NCI-H1092 treated with DMSO at 0.1 percent for 48 hours (cell line): Measurements from ENCODE around the gene HID1.
"Not testable (repeated sequence)": the region's sequence is repeated elsewhere in the genome, so short reads cannot be mapped to it uniquely, and the experiment has no call there.

Source experiments
- DNase-seq: peaks from one replicate; lab custom pipeline; 2025; lab: John Stamatoyannopoulos, UW

HID1 gene

DNA sequence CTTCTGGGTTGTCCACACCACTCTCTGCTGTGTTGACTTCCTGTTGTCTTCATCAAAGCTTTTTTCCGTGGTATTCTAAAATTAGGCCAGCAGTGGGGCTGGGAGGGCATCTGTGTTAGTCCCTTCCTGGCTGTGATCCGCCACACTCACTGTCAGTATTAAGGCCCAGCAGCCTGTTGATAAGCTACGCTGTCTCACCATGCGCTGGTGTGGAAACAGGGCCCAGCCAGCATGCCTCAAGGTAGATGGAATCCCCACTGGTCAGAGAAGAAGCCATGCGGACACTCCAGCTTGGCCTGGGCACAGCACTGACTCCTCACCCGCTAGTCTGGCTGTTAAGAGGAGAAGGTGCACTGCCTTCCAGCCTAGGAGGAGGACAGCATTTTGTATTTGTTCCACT is 26.2 kb upstream of the HID1 start:
- DNase-seq: no peak

GRCh38 chr17:74995847-74996246 is 23.3 kb upstream of the HID1 start:
- DNase-seq: no peak

- no peak for DNase-seq
Measured at GRCh38 chr17:74994440-74994839, 21.9 kb upstream of the HID1 start.

GRCh38 chr17:74992223-74992622 is 19.7 kb upstream of the HID1 start:
- no peak for DNase-seq

DNA sequence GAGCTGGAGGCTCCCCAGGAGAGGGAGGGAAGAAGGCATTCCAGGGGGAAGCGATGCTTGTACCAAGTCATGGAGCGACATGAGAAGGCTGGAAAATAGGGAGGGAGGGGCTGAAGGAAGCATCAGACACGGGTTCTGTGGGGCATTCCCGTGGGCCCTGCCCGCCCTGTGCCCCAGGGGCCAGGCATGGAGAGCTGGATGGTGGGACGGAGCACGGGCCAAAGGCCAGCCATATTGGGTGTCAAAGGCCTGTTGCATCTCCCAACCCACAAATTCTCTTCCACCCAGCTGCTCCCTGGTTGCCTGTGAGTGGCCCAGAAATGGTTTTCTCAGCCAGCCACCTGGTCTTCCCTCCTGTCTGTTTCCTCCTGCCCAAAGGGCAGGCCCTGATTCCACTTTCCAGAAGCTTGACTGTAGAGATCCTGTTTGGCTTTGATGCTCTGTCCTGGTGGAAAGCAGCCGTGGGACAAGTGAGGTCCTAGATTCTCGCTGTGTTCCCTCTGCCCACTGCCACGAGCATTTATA is 18.1 kb upstream of the HID1 start:
- DNase-seq: no peak

DNA sequence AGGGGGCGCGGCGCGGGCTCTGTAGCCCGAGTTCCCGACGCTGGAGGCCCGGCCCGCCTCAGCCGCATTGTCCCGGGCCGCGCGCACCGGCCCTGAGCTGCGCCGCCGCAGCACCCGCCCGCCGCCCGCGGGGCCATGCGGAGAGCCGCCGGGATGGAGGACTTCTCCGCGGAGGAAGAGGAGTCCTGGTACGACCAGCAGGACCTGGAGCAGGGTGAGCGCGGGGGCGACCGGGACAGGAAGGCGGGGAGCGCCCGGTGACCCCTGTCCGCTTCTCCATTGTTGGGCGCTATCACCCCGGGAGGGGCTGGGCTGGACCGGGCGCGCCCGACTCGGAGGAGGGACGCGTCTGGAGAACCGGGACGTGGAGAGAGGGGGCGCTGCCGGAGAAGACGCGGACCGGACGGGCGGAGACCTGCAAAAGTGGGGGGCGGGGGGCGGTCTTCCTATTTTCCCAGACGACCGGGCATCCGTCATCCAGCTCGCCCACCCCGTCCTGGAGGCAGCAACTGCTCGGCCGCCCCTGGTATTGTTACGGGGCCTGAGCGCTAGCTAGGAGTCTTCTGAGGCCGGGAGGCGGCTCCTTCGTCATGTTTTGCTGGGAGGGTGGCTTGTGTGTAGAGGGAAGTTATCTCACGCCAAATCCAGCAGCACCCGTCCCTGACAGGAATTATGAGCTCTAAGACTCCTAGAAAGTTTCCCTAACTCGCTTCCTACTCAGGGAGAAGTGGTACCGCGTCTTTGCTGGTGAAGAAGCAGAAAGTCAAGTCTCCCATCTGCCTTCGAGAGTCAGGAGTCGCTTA is 15.6 kb upstream of the HID1 start:
- peak; percentile 12 for DNase-seq

GRCh38 chr17:74987418-74987908 is 14.9 kb upstream of the HID1 start, which contains the start of gene CDR2L:
CDR2L (plus strand) TSS chr17:74987632; CDS start chr17:74988044, 412 bp downstream.
- DNase-seq: peak; percentile 88

DNA sequence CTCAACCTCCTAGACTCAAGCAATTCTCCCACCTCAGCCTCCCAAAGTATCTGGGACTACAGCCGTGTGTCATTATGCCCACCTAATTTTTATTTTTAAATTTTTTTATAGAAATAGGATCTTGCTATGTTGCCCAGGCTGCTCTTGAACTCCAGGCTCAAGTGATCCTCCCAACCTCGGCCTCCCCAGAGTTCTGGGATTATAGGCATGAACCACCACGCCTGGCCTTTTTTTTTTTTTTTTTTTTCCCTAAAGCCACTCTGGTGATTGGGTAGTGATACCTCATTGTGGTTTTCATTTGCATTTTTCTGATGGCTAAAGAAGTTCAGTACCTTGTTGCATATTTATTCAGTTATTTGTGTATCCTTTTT is 13.6 kb upstream of the HID1 start:
- no peak for DNase-seq

DNA sequence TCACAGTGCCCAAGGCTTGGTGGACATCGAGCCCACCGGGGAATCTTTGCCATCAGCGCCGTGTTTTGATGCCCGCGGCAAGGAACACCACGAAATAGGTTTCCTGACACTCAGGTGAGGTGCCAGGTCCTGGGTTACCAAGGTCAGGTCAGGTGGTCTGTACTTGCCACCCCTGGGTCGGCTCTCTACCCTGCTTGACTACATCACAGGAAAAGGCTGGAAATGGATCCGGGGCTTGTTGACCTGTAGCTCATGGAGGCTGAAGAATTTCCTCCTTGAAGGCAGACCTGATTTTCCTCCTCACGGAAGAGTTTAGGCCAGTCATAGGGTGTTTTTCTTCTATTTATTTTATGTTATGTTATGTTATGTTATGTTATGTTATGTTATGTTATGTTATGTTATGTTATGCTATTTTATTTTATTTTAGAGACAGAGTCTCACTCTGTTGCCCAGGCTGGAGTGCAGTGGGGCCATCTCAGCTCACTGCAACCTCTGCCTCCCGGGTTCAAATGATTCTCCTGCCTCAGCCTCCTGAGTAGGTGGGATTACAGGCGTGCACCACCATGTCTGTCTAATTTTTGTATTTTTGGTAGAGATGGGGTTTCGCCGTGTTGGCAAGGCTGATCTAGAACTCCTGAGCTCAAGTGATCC is 10.2 kb upstream of the HID1 start:
- peak; percentile 52 for DNase-seq

DNA sequence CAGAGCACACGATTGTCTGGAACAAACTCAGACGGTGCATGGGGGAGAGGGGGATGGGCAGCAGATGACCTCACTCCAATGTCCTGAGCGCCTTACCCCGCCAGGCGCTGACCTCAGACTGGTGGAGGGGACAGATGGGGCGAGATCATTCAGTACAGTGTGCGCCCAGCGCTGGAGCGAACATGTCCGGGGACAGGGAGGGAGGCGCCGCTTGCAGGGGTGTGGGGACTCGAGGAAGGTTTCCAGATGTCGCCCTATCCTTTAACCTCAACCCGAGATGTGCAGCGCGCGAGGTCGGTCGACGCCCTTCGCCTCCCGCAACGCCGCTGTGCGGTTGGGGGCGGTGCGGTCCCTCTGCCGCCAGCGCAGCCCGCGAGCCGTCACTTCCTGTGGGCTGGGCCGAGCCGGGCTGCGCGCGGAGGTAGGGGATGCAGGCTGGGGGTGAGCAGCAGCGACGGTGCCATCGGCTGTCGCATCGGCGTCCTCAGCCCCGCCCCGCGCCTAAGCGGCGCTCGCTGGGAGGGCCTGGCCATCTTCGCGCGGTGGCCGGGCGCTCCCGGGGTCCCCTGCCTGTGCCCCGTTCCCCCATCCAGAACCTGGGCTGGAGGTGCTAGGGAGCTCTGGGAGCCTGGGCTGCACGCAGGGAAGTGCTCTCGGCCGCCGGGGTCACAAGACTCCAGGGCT is 9.6 kb upstream of the HID1 start:
- peak; percentile 77 for DNase-seq

DNA sequence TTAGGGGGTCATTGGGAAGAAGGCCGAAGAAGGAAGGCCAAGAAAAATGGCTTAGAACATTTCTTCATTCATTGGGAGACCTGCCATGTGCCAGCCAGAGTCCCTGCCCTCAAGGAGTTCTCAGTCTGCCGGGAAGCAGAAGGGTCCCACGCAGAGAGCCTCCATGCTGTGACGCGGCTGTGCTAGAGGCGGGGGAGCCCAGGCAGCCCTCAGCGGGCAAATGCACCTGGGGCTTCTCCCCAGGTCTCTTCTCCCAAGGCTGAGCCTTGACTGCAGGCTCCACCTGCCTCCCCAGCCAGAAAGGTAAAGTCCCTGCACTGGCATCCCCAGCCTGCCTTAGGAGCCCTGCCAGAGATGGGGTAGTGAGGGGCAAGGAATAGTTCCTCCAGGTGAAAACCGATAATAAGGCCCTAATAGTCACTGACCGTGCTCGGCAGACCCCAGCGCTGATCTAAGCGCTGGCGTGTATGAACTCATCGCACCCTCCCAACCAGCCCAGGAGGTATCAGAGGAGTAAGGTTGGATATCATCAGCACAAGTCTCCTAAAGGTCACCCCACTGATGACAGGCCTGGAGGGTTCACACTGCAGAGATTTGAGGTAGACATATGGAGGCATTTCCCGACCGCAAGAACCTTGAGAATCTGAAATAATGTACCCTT is 8.9 kb upstream of the HID1 start:
- DNase-seq: no peak

DNA sequence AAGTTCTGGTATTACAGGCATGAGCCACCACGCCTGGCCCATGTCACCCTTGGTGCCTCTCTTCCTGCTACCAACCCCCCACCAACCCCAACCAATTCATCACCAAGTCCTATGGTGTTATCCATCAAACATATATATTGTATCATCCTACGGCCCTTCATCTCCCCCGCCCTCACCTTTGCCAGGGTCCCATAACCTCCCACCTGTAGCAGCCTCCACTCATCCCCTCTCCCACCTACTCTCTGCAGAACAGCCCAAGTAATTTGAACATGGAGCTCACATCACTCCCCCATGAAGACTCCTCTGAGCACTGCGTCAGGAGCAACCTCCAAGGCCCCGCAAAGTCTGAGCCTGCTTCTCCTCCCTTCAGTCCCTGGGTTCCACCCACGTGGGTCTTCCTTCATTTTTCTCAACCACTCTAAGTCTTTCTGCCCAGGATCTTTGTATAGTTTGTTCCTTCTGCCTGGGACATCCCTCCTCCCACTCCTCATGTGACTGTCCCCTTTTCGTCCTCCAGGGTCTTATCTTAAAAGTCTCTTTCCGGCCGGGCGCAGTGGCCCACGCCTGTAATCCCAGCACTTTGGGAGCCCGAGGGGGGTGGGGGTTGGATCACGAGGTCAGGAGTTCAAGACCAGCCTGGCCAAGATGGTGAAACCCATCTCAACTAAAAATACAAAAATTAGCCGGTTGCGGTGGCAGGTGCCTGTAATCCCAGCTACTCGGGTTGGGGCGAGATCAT is 7.0 kb upstream of the HID1 start:
- DNase-seq: no peak

- no peak for DNase-seq
Measured at GRCh38 chr17:74978240-74978639, 5.7 kb upstream of the HID1 start.

DNA sequence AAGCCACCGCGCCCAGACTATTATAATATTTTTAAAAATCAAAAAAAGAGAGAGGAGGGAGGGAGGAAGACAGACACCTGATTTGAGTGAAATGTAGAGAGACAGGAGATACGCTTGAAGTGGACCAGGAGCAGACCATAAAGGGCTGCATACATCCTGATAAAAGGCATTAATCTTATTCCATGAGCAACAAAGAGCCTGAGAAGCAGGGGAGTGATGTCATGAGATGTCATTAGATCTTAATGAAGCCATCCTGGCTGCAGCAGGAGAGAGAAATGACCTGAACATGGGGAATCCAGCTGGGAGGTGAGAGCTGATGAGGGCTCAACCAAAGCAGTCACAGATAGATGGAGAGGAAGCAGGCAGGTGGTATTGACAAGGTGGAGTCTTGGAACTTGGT is 5.2 kb upstream of the HID1 start:
- no peak for DNase-seq

GRCh38 chr17:74975943-74976342 is 3.4 kb upstream of the HID1 start:
- DNase-seq: no peak

DNA sequence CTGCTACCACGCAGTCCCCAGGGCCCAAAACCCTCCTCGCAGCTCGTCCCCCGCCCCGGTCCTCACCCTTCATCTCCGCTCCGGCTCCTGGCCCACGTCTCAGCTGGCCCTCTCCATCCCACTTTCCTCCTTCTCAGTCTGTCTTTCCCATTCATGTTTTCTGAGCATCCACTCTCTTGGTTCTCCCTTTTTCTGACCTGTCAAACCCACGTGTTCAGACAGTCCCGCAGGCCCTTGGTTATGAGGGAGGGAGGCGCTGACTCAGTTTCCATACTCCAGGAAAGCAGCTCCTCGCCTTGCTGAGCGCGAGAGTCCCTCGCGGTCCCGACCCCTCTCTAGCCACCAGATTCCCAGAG is 392 bp upstream of the HID1 start:
- DNase-seq: no peak

DNA sequence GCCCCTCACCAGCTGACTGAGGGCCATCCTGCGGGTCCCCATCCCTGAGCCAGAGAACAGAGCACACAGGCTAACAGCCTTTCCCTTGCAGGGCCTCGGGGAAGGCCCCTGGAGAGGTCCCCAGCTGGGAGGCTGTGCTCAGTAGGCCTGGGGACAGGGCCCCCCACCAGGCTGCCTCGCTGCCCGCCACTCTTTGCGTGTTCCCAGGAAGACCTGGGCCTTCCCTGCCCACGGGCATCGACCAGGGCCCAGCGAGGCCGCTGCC is 785 bp downstream of the HID1 start:
- no peak for DNase-seq

GRCh38 chr17:74971069-74971841 is 1.3 kb downstream of the HID1 start:
- no peak for DNase-seq

GRCh38 chr17:74970395-74970794 is 2.2 kb downstream of the HID1 start:
- no peak for DNase-seq

- not testable (repeated sequence) for DNase-seq
Measured at GRCh38 chr17:74969501-74969900, 3.1 kb downstream of the HID1 start.

DNA sequence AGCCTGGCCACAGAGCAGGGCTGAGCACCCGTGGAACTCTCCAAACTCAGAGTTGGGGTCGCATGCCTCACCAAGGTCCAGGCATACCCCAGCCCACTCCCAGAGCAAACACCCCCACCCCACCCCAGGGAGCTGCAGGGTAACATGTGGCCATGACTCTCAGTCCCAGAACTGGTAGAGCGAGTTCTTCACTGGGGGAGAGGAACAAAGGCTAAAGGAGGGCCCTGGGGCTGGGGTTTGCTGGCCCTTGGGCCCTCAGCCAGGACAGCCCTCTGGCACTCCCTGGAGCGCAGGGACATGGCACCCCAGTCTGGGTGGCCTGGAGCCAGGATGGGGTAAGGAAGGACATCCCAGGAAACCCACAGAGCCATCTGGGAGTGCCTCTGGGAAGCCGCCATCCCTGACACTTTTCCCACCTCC is 4.2 kb downstream of the HID1 start:
- DNase-seq: no peak
